Left ventricle myocardium inferior (tissue), 1 donor: ENCODE measurements around the gene SBF2. TPM values are rescaled to one million over a fixed set of nuclear protein-coding genes. Genes with fewer than 3 reads are reported as not detected.
"Not testable (repeated sequence)": the region's sequence is repeated elsewhere in the genome, so short reads cannot be mapped to it uniquely, and the experiment has no call there.

Experiments
- DNase-seq: peaks from one replicate; pipeline ENCODE4 v3.0.0-alpha.2; 2020
- H3K27ac ChIP-seq: fragments of 200-600 bp; replicated peaks from 2 replicates; pipeline ENCODE4 v1.8.0; 2021
- H3K27me3 ChIP-seq: fragments of 200-600 bp; 2 replicates; pipeline ENCODE4 v1.8.0; 2021; ENCODE audit warnings: low read depth
- H3K36me3 ChIP-seq: fragments of 200-600 bp; 2 replicates; pipeline ENCODE4 v1.8.0; 2021
- H3K4me1 ChIP-seq: fragments of 200-600 bp; 2 replicates; pipeline ENCODE4 v1.8.0; 2021
- H3K4me3 ChIP-seq: fragments of 200-600 bp; 2 replicates; pipeline ENCODE4 v1.8.0; 2021; ENCODE audit warnings: mild to moderate bottlenecking, moderate library complexity
- H3K9me3 ChIP-seq: fragments of 200-600 bp; replicated peaks from 2 replicates; pipeline ENCODE4 v1.8.0; 2021
- CTCF ChIP-seq: fragments of 200-600 bp; IDR thresholded peaks from 2 replicates; pipeline ENCODE4 v1.8.0; 2021; ENCODE audit warnings: antibody characterized with exemption, mild to moderate bottlenecking, borderline replicate concordance
- intact Hi-C: fragments of 100-400 bp; cut with micrococcal nuclease; formaldehyde crosslinking; loops from one replicate; pipeline ENCODE4 v1.11.0; 2022
- total RNA-seq: library from RNA; stranded (reverse); fragmentation: NEBNext Ultra II Directional; extraction: Animal tissue kit (Norgen Biotek cat#: 25700); gene quantifications from one replicate; pipeline ENCODE4 v1.2.1, GENCODE V29; 2021
- donor health status: DM: no; HTN: yes; CAD: no; lungs with severe emphysema.

The SBF2 gene
- total RNA-seq, 1 donor from 2014 or later = 17.8 TPM

- DNase-seq = no peak
- peaks cover 16% of the 10 kb centered on the region for H3K4me1 ChIP-seq
- no peaks in the 10 kb centered on the region for H3K27me3 ChIP-seq
- H3K4me3 ChIP-seq = no peak overlapping the region
- no peak for TF ChIP-seq CTCF
- intact Hi-C loops = no loop called here
- no peaks in the 10 kb centered on the region for H3K9me3 ChIP-seq
- no peaks in the 10 kb centered on the region for H3K36me3 ChIP-seq
- no peak overlapping the region for H3K27ac ChIP-seq
Measured at GRCh38 chr11:10257478-10257877, 36.5 kb downstream of the SBF2 start.

- Histone ChIP-seq H3K27ac (no peak overlapping the region), H3K4me3 (no peak overlapping the region), H3K36me3 (no peaks in the 10 kb centered on the region), H3K27me3 (no peaks in the 10 kb centered on the region), H3K9me3 (no peaks in the 10 kb centered on the region), H3K4me1 (peaks cover 16% of the 10 kb centered on the region)
- DNase-seq = no peak
- no peak for TF ChIP-seq CTCF
- intact Hi-C loops = no loop called here
Measured at GRCh38 chr11:10255388-10256125, 38.5 kb downstream of the SBF2 start.

- intact Hi-C loops = not testable (repeated sequence)
Measured at GRCh38 chr11:10249448-10250131, 44.4 kb downstream of the SBF2 start.

GRCh38 chr11:10247011-10247410 is 47.0 kb downstream of the SBF2 start:
- Histone ChIP-seq H3K27ac (no peak overlapping the region), H3K4me3 (no peak overlapping the region), H3K36me3 (peaks cover 7% of the 10 kb centered on the region), H3K9me3 (no peaks in the 10 kb centered on the region), H3K4me1 (peaks cover 6% of the 10 kb centered on the region), H3K27me3 (no peaks in the 10 kb centered on the region)
- intact Hi-C loops = no loop called here
- DNase-seq = no peak
- TF ChIP-seq CTCF = no peak

More at GRCh38 chr11:10249448-10250131, 44.4 kb downstream of the SBF2 start:
- H3K9me3 ChIP-seq, H3K27ac ChIP-seq, H3K36me3 ChIP-seq, H3K4me1 ChIP-seq, DNase-seq, H3K27me3 ChIP-seq, H3K4me3 ChIP-seq: not testable (repeated sequence)

- H3K36me3 ChIP-seq = peaks cover 7% of the 10 kb centered on the region
- no peak for DNase-seq
- no peaks in the 10 kb centered on the region for H3K9me3 ChIP-seq
- no peaks in the 10 kb centered on the region for H3K27me3 ChIP-seq
- H3K4me1 ChIP-seq = peaks cover 6% of the 10 kb centered on the region
- intact Hi-C loops = no loop called here
- H3K27ac ChIP-seq = no peak overlapping the region
- no peak for TF ChIP-seq CTCF
- H3K4me3 ChIP-seq = no peak overlapping the region
Measured at GRCh38 chr11:10243896-10244575, 50.0 kb downstream of the SBF2 start.
